SHP77 treated with DMSO at 0.1 percent for 48 hours (cell line): ENCODE data around the gene TNFAIP3.

Experiments used
- DNase-seq: peaks from one replicate; lab custom pipeline; 2025; lab: John Stamatoyannopoulos, UW

The TNFAIP3 gene

DNA sequence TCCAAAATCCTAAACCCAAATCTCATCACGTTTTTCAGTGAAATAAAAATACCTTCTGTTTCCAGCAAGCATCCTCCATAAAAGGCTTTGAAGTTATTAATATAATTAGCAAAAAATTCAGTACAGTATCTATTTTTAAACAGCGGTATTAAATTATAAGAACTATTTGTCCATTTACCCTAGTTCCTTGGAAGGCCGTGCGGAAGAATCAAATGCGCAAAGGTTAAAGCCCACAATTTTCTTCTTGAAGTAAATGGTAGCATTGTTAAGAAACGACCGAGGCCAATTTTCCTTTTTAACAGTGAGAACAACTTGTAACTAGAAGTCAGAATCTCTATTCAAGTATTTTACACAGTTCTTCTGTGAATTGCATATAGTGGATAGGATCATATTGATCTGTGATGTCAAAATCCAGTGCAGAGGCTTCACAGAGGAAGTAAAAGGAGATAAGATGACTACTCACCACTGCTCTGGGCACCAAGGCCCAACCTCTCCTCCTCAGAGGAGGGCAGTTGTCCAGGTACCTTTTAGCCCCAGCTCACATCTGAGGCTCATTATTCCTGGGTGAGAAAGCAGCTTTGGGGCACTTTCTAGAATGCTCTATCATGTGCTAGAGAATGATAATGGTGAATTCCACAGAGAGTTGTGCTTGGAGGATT, 36.3 kb downstream of the TNFAIP3 start:
- DNase-seq, result no peak

DNA sequence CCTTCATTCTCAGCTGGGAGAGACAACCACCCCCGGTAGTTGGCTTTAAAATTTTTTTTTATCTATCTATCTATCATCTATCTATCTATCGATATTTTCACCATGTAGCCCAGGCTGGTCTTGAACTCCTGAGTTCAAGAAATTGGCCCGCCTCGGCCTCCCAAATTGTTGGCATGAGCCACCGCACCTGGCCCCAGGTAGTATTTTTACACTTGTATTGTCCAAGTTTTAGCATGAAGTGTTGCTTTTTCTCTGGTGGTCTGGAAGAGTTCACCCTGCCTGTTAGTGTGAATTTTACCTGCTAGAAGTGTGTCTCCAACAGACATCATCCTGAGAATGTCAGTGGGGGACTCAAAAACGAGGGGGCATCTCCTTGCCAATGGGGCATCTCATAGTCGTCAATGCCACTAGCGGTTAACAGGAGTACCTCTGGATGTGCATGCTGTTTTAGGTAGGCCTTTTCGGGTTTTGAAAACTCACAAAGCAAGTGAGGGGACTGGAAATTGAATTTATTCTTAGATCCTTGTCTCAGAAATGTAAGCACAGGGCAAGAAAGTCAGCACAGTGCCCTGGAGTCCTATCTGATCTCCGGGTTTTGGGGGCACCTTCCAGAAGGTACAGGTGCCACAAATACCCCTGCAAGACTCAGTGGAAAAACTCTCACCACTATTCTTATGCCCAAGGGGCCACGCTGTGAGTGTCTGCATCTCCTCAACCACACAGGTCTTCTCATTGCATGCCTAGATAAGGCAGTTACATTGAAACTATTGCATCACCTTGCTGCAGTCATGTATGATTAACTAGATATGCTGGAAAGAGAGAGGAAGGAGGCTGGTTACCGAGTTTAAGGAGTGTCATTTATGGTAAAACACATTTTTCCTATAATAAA, 37.1 kb downstream of the TNFAIP3 start:
- DNase-seq, result no peak

DNA sequence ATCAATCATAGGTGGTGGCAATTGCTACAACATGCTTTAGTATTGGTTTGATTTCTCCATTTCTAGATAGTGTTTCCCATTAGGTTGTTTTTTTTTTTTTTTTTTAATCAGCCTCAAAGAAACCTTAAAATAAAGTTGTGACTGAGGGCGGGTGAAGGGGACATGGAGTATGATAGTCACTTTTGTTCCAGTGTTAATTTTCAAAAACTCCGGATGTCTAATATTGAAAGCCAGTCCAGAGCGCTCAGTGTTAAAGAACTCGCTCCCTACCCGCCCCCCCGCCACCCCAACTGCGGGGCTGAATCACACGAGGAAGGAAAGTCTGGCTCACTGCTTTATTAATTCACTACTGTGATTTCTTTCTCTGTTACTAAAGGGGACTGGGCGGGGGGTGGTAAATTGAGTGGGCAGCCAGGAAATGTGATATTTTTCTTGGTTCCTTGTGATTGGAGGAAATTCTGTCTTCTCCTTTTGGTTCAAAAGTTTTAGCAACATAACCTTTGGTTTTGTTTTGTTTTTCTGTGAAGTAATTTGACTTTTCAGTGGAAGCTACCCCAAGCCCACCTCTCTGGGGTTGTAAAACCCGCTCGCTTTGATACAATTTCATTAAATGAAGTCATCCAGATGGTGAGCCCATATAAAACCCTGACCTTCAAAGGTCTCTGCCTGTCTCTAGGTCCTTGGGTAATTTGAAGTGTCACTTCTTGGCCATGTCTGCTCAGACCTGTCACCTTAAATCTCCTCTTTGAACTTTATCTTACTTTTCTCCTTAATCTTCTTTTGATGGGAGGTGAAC, 38.0 kb downstream of the TNFAIP3 start:
- no peak for DNase-seq

DNA sequence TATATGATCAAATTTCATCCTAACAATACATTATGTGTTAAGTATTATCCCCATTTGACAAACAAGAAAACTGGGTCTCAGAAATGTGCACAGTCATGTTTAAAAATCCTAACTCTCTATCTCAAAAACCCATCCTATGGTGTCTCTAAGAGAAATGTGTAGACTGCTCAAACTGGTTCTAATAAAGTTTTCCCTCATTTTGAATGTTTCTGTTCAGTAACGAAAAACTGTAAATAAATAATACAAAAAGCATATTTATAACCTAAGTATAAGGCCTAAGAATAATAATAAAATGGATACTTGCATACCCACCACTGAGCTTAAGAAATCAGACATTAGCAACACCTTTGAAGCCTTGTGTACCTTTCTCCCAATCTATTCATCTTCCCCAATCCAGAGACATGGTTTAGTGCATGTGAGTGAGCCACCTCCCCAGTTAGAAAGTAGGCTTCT, 39.0 kb downstream of the TNFAIP3 start:
- no peak for DNase-seq

DNA sequence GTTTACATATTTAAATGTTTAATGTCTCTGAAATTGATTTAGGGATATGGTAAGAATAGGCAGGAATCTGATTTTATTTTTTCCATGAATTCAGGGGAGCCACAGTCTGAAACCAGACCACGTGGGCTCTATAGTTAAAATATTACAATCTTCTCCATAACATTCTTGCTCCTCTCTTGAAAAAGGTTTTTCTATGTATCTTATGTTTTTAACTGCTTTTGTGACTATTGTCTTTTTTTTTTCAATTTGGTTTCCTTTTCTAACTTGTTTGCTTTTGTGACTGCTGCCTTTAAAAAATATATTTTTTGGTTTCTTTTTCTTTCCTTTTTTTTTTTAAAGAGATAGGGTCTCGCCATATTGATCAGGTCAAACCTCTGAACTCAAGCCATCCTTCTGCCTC, 40.1 kb downstream of the TNFAIP3 start:
- no peak for DNase-seq

DNA sequence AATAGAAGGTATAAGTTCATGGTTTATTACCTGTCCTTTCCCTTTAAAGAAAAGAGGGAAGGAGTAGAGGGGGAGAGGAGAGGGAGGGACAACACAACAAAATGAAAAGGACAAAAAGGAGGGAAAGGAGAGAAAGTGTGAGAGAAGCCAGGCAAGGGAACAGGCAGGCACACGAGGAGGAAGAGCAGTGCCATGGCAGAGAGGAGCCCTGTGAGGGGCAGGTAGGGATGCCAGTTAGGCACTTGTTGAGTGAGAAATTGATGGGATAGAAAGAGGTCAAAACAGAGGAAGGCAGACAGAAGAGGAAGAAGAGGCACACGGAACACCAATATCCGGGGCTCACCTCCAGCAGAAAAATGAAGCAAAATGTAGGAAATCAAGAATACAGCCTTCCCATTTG, 42.5 kb downstream of the TNFAIP3 start:
- DNase-seq, result no peak

DNA sequence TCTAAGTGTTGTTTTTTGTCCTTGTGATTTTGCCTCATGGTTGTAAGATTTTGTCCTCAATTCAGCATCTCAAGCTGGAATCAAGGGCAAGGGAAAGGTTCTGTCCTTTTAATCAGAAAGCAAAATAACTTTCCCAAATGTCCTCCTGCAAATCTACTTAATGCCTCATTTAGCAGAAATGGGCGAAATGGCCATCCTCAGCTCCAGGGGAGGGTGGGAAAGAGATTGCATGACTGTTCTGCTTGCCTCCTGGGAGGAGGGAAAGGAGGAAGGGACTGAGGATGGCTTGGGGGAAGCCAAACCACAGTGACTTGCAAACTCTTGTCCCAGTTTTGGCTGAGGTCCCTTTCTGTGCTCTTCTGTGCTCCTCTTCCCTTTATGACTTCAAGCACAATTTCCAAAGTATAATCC, 43.4 kb downstream of the TNFAIP3 start:
- no peak for DNase-seq

DNA sequence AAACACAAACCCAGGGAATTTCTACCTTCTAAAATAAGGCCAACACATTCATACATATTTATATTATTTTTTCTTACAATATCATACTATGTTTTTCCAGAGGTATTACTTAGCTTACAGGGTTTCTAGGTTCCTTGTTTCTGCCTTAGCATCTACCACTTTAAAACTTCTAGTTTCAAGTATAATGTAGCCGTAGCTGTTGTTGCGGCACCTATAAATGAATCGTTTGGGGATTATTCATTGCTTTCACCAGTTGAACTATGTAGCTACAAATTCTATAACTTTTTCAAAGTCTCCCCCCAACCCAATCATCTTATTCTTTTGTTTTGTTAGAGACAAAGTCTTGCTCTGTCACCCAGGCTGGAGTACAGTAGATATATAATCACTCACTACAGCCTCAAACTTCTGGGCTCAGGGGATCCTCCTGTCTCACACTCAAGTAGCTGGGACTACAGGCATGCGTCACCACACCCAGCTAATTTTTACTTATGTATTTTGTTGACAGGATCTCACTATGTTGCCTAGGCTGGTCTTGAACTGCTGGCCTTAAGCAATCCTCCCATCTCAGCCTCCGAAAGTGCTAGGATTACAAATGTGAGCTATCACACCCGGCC, 43.9 kb downstream of the TNFAIP3 start:
- no peak for DNase-seq

DNA sequence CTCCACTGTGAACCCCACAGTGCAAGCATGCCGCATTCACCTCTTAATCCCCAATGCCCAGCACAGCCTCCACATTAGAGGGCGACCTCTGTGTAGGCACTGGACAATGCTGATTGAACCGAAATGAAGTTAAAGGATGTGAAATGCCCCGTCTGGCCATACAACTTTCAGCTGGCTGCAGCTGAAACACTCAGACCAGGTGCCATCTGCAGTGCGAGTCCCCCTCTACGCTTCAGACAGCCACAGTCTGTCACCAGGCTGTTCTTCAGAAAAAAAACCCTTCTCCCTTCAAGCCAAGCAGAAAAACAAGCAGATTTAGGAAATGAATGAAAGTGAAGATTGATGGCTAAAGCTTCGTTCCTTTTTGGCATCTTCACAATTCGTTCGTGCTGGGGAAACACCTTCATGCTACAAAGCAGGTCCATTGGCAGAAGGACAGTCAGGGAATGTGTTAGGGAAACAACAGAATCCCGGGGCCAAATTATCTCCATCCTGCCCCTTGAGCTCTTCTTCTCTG, 44.7 kb downstream of the TNFAIP3 start:
- DNase-seq, result no peak

DNA sequence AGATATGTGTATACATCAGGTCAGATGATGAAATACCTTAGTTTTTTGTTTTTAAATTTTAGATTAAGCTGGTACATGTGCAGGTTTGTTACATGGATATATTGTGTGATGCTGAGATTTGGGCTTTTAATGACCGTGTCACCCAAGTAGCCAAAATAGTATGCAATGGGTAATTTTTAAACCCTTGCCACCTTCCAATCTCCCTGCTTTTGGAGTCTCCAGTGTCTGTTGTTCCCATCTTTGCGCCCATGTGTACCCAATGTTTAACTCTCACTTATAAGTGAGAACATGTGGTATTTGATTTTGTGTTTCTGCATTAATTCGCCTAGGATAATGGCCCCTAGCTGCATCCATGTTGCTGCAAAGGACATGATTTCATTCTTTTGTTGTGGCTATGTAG, 45.8 kb downstream of the TNFAIP3 start:
- DNase-seq, result no peak

DNA sequence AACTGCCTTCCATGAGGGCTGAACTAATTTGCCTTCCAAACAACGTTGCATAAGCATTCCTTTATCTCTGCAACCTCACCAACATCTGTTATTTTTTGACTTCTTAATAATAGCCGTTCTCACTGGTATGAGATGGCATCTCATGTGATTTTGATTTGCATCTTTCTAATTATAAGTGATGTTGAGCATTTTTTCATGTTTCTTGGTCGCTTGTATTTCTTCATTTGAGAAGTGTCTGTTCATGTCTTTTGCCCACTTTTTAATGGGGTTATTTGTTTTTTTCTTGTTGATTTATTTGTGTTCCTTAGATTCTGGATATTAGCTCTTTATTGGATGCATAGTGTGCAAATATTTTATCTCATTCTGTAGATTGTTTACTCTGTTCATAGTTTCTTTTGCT, 46.4 kb downstream of the TNFAIP3 start:
- no peak for DNase-seq

DNA sequence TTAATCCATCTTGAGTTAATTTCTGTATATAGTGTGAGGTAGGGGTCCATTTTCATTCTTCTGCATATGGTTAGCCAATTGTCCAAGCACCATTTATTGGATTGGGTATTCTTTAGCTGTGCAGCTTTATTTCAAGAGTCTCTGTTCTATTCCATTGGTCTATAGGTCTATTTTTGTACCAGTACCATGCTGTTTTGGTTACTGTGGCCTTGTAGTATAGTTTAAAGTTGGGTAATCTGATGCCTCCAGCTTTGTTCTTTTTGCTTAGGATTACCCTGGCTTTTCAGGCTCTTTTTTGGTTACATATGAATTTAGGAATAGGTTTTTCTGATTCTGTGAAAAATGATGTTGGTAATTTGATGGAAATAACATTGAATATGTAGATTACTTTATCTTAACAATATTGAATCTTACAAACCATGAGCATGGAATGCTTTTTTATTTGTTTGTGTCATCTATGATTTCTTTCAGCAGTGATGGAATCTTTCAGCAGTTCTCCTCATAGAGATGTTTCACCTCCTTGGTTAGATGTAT, 47.0 kb downstream of the TNFAIP3 start:
- DNase-seq, result no peak

DNA sequence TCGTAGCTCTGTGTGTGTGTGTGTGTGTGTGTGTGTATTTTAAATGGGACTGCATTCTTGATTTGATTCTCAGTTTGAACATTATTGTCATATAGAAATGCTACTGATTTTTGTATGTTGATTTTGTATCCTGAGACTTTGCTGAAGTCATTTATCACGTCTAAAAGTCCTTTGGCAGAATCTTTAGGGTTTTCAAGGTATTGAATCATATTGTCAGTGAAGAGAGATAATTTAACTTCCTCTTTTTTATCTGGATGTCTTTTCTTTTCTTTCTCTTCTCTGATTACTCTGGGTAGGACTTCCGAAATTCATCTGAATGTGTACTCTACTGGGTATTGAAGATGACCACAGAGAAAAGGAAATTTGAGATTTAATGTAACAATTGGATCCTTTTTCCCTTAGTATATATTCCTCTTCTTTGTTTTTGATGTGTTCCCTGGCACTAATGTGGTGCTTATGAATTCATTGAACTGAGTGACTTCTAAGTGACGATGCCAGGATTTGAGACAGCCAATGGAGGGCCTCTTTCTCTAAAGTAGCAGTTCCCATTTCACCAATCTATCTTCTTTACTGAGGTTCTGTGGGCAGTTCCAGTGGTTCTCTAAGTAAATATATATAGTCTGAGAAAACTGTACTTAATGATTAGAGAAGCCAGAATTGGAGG, 47.6 kb downstream of the TNFAIP3 start:
- DNase-seq, result no peak

DNA sequence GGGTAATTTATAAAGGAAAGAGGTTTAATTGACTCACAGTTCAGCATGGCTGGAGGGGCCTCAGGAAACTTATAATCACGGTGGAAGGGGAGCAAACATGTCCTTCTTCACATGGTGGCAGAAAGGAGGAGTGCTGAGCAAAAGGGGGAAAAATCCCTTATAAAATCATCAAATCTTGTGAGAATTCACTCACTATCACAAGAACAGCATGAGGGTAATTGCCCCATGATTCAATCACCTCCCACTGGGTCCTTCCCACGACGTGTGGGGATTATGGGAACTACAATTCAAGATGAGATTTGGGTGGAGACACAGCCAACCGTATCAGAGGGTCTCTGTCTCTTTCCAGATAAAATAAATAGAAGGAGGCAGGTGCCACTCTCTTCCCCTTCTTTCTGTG, 48.7 kb downstream of the TNFAIP3 start:
- no peak for DNase-seq

DNA sequence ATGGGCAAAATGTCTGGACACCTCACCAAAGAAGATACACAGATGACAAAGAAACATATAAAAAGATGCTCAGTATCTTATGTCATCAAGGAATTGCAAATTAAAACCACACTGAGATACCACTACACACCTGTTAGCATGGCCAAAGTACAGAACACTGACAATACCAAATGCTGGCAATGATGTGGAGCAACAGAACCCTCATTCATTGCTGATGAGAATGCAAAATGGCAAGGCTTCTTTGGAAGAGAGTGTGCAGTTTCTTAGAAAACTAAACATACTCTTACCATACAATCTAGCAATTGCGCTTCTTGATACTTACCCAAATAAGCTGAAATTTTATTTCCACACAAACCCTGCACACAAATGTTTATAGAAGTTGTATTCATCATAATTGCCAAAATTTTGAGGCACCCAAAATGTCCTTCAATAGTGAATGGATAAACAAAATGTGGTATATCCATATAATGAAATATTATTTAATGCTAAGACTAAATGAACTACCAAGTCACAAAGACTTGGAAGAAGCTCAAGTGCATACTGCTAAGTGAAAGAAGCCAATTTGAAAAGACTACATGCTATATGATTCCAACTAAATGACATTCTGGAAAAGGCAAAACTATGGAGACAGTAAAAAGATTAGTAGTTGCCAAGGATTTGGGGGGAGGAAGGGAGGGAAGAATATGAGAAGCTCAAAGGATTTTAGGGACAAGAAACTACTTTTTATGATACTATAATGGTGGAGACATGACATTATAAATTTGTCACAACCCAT, 50.7 kb downstream of the TNFAIP3 start:
- DNase-seq, result no peak

DNA sequence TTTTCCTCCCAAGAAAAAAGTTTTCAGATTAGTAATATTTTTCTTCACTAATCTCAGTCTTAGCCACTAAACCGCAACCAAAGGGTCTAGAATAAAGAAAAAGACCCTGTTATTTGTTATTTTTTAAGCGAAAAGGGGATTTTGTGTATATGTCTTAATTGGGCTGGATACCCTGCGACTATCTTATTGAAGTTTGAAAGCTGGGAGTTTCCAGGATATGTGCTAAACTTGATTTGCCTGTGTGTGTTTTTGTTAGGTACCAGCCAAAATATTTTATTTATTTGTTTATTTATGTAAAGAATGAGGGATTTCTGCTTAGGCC, 52.4 kb downstream of the TNFAIP3 start:
- no peak for DNase-seq

DNA sequence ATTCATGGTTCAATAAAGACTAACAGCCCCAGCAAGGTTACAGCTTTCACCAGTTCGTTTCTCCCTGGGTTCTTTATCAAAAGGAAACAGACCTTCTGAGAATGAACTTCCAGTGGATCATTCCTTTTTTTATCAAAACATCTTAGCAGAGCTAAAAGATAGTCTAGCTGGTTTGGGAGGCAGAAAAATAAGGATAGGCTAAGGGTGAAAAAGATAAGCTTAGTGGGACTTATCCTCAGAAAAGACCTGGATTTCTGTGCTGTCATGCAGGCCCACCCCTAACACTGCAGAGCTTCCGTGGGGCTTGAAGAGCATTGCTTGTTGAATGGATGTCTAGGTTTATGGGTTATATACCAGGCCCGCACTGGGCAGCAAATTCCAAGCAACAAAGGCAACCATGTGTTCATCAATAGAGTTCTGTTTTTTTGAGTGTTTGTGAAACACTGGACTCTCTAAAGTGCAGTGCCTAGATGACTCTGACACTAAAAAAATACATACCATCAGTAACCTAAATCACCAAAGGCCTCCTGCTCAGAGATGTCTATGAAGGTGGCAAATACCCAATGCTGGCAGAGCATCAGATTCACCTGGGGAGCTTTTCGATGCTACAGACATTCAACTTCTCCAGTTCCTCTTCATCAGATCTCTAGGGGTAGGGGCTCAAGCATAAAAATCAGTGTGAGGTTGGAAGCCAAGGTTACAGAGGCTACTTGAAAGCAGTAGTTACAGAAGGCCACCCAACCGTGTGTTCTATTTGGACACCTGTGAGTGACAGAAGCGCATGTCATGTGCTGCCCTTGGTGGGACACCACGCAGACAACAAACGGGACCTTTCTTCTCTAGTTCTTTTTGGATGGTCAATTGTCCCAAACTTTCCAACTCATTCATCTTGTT, 53.0 kb downstream of the TNFAIP3 start:
- DNase-seq, result no peak

DNA sequence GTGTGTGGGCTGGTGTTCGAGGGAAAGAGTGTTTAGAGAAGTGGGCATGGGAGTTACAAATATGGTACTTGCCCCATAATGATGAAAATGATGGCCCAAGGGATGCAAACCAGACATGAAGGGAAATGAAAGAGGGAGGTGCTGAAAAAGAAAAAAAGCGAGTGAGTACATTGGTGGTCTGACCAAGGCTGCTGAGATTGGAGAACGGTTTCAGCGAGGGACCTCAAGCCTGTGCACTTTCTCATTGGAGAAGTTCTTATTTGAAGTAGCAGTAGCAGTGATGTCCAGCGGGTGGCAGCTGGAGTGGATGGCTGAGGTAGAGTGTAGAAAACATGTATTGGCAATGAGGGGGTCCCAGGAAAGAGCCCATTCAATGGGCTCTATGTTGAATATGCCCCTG, 54.8 kb downstream of the TNFAIP3 start:
- no peak for DNase-seq

DNA sequence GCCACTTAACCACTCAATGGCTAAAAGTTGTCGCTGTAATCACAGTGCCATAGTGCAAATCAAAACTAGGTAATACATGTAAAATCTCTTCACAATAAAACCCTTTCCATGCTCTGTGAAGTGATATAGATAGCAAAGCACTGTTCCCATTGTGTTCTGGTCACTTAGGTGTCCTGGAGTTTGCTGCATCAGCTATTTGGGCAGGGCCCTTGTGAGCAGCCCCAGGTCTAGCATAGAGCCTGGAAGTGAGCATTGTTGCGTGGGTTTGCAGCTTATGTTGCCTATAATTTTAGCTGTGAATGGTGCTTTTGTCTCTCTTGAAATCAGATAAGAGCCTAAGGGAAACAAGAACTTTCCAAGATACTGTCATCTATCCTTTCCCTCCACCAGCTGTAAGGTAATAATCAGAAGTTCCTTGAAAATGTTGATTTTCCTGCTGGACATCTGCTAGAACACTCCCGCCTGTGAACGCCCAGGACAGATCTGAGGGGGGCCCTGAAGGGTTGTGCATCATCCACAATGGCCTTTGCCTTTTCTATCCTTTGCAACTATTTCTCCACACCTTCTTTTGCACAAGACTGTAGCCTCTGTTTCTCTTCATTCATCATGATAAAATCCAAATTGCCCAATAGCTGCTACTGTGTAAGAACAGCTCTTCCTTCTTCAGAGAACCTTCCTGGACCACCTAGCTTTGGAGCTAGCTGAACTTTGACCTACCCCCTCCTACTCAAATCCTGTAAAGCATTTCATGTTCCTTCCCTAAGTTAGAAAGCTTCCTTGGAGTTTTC, 57.0 kb downstream of the TNFAIP3 start:
- no peak for DNase-seq
